GM12878 (cell line): Measurements from ENCODE around the gene RPL31. TPM values are rescaled to one million over a fixed set of nuclear protein-coding genes. Genes with fewer than 3 reads are reported as not detected.

Experiments
- ATAC-seq: fragments of 200-7000 bp; cut with Tn5 transposase; 3 replicates; pipeline ENCODE4 v1.9.1; 2020; ENCODE audit warnings: mild to moderate bottlenecking, moderate library complexity
- BruUV-seq: library from RNA; stranded (reverse); fragments of 400-500 nt; replicated peaks from 2 replicates; lab custom pipeline; 2021; lab: Mats Ljungman, UMichigan
- CTCF ChIA-PET: fragments of 300-600 bp; sonication (Branson Sonifier 250); formaldehyde crosslinking; extraction: SDS; loops from one replicate; lab custom pipeline; 2021; ENCODE audit warnings: inconsistent platforms; lab: Yijun Ruan, JAX
- POLR2A ChIA-PET: fragments of 350-600 bp; formaldehyde crosslinking; extraction: SDS; loops from one replicate; lab custom pipeline; 2021; ENCODE audit warnings: inconsistent platforms; lab: Charles Lee
- RAD21 ChIA-PET: fragments of 300-600 bp; sonication (Branson Sonifier 250); formaldehyde crosslinking; loops from one replicate; lab custom pipeline; 2023; ENCODE audit warnings: antibody characterized with exemption; ENCODE audit not compliant: unreplicated experiment; lab: Charles Lee
- SMC1A ChIA-PET: fragments of 300-600 bp; sonication (Branson Sonifier 250); formaldehyde crosslinking; loops from one replicate; lab custom pipeline; 2023; ENCODE audit not compliant: unreplicated experiment, uncharacterized antibody; lab: Charles Lee
- DNase-seq: peaks from one replicate; pipeline ENCODE4 v3.0.0-alpha.2; 2011; ENCODE audit warnings: low read depth, low spot score
- FAIRE-seq: peaks from 3 replicates; lab custom pipeline; 2011; peaks lifted over from hg19 to GRCh38; lab: Jason Lieb, UNC
- H2AFZ ChIP-seq: 2 replicates; pipeline ENCODE4 v1.6.0; 2011; ENCODE audit warnings: low read depth, low read length, control low read depth; ENCODE audit not compliant: control insufficient read depth
- H3K27ac ChIP-seq: 2 replicates; pipeline ENCODE4 v1.5.1; 2011; ENCODE audit warnings: control low read depth; ENCODE audit not compliant: control insufficient read depth, insufficient read depth
- H3K27me3 ChIP-seq, 2 experiments: replicated peaks in 1 of 2; 2 replicates each; pipeline versions ENCODE4 v1.6.0 to v1.6.1; 2011; ENCODE audit warnings: low read length in 1 of 2; ENCODE audit not compliant: control insufficient read depth in 2 of 2, insufficient read depth in 2 of 2
- H3K36me3 ChIP-seq, 2 experiments: 2 replicates each; pipeline ENCODE4 v1.5.1; 2011; ENCODE audit warnings: low read length in 1 of 2; ENCODE audit not compliant: control insufficient read depth in 2 of 2, insufficient read depth in 2 of 2
- H3K4me1 ChIP-seq: 2 replicates; pipeline ENCODE4 v1.6.1; 2011; ENCODE audit warnings: mild to moderate bottlenecking, low read length, moderate library complexity, mixed read lengths; ENCODE audit not compliant: control insufficient read depth, insufficient read depth
- H3K4me2 ChIP-seq: 2 replicates; pipeline ENCODE4 v1.6.0; 2011; ENCODE audit warnings: control low read depth; ENCODE audit not compliant: control insufficient read depth, insufficient read depth
- H3K4me3 ChIP-seq: fragments of 200-600 bp; sonication (generic); 2 replicates; pipeline ENCODE4 v1.5.1; 2016
- H3K79me2 ChIP-seq: 2 replicates; pipeline ENCODE4 v1.6.0; 2011; ENCODE audit warnings: low read length; ENCODE audit not compliant: control insufficient read depth, insufficient read depth
- H3K9ac ChIP-seq: 2 replicates; pipeline ENCODE4 v1.8.0; 2011; ENCODE audit warnings: low read length, control low read depth, mixed read lengths; ENCODE audit not compliant: control insufficient read depth, insufficient read depth
- H3K9me3 ChIP-seq: replicated peaks from 3 replicates; pipeline ENCODE4 v1.5.1; 2011; ENCODE audit warnings: mild to moderate bottlenecking, low read length; ENCODE audit not compliant: control insufficient read depth, insufficient read depth
- H4K20me1 ChIP-seq: 2 replicates; pipeline ENCODE4 v1.6.0; 2011; ENCODE audit not compliant: control insufficient read depth, insufficient read depth
- CREB1 ChIP-seq: IDR thresholded peaks from 2 replicates; pipeline ENCODE4 v1.6.1; 2012; ENCODE audit warnings: low read depth, mild to moderate bottlenecking, inconsistent platforms
- IKZF2 ChIP-seq, 2 experiments: fragments of 450-650 bp; IDR thresholded peaks; 2 replicates each; pipeline ENCODE4 v1.6.1; 2017; ENCODE audit warnings: mild to moderate bottlenecking in 2 of 2, moderate library complexity in 2 of 2
- NBN ChIP-seq: fragments of 450-650 bp; IDR thresholded peaks from 2 replicates; pipeline ENCODE4 v1.6.1; 2016
- NR2F1 ChIP-seq: fragments of 450-650 bp; conservative IDR thresholded peaks from 2 replicates; pipeline ENCODE4 v1.6.1; 2017; ENCODE audit warnings: mild to moderate bottlenecking
- RAD51 ChIP-seq: fragments of 450-650 bp; IDR thresholded peaks from 2 replicates; pipeline ENCODE4 v1.6.1; 2016; ENCODE audit warnings: moderate library complexity, mild to moderate bottlenecking, inconsistent platforms
- SREBF2 ChIP-seq: IDR thresholded peaks from 2 replicates; pipeline ENCODE4 v1.6.1; 2012; ENCODE audit warnings: mild to moderate bottlenecking, low read length
- TCF3 ChIP-seq: IDR thresholded peaks from 2 replicates; pipeline ENCODE4 v1.6.1; 2012; ENCODE audit warnings: low read depth, mild to moderate bottlenecking, low read length, borderline replicate concordance; ENCODE audit not compliant: insufficient read depth
- ZNF217 ChIP-seq: fragments of 450-650 bp; IDR thresholded peaks from 2 replicates; pipeline ENCODE4 v1.6.1; 2017; ENCODE audit warnings: antibody characterized with exemption, mild to moderate bottlenecking
- WGBS: methylation state at CpG from one replicate; pipeline ENCODE4 v1.1.6; 2016; ENCODE audit warnings: low lambda C conversion rate; ENCODE audit not compliant: insufficient replicate concordance, insufficient coverage; ENCODE audit errors: missing lambda C conversion rate; 5-methylcytosine and 5-hydroxymethylcytosine counted together
- in situ Hi-C: fragments of 300-500 bp; cut with MboI; formaldehyde crosslinking; loops from 9 replicates; pipeline ENCODE4 v1.14.3; 2018; ENCODE audit warnings: mixed read lengths
- intact Hi-C: fragments of 100-400 bp; cut with micrococcal nuclease; formaldehyde crosslinking; loops from one replicate; pipeline ENCODE4 v1.14.2; 2022; ENCODE audit not compliant: unreplicated experiment
- polyA plus RNA-seq, 11 experiments: library from polyadenylated mRNA; depleted of rRNA in 4 of 11; unstranded in 6 of 11; stranded (reverse) in 5 of 11; fragments of >200 nt; fragmentation: Nextera tagmentation in 4 of 11; fragmentation: Illumina TruSeq in 1 of 11; extraction: Ambion mirVana in 4 of 11; extraction: Trizol in 1 of 11; gene quantifications; 1 replicate in 1 of 11; 2 replicates in 10 of 11; pipeline versions ENCODE4 v1.2.1 to v1.2.3, GENCODE V29; 2011 to 2016; ENCODE audit warnings: inconsistent platforms in 2 of 11, missing spikeins in 2 of 11, low read depth in 1 of 11
- total RNA-seq, 4 experiments: library from RNA; depleted of rRNA in 3 of 4; stranded (reverse); fragments of >200 nt in 3 of 4; fragmentation: Illumina TruSeq in 1 of 4; extraction: Trizol in 1 of 4; gene quantifications; 2 replicates each; pipeline versions ENCODE4 v1.2.1 to v1.2.3, GENCODE V29; 2013 to 2021
- TF ChIP-seq, protein P1 (sequence below): fragments of 450-650 bp; formaldehyde crosslinking; IDR thresholded peaks from 2 replicates; pipeline ENCODE4 v1.4.0; 2022; ENCODE audit warnings: mild to moderate bottlenecking, moderate library complexity
- TF ChIP-seq, protein P2 (sequence below): IDR thresholded peaks from 2 replicates; pipeline ENCODE4 v1.6.1; 2011; ENCODE audit warnings: mild to moderate bottlenecking, low read depth, low read length, moderate library complexity; ENCODE audit not compliant: insufficient replicate concordance

The RPL31 gene
- total and polyA plus RNA-seq, 10 of the 15 experiments (the other 5 are each of a cell fraction or from before 2014, with no cell fraction given): 1,643 to 8,551 (median 2,208) TPM

GRCh38 chr2:100986157-100986556 lies 15.9 kb upstream of the RPL31 start:
- H3K27me3 ChIP-seq: no peaks in the 10 kb centered on the region; a peak in 1 of 4 replicates
- H3K9ac ChIP-seq: no peak overlapping the region
- no peak for DNase-seq
- no peak overlapping the region for H2AFZ ChIP-seq
- intact Hi-C loops: loop anchor here (5.0 kb wide), 1 partner anchor 724 kb away; no protein-coding TSS in a partner anchor
- CTCF ChIA-PET: interaction anchor here (0.7 to 6.5 kb wide), 6 partner anchors 9 to 724 kb away, joined by 3 to 73 read pairs (median 5); no protein-coding TSS in a partner anchor
- 35% methylated on average over 11 of the region's 11 CpGs for WGBS
- no peak for TF ChIP-seq NR2F1
- TF ChIP-seq IKZF2 (IDR thresholded peaks at IDR 0.05): no peak
- no peak for TF ChIP-seq ZNF217
- H3K4me3 ChIP-seq: no peak overlapping the region
- H3K4me1 ChIP-seq: no peaks in the 10 kb centered on the region
- RAD21 ChIA-PET: no interaction called here
- H3K4me2 ChIP-seq: no peak overlapping the region
- BruUV-seq: no TSS peak
- H3K27ac ChIP-seq: no peak overlapping the region
- SMC1A ChIA-PET: interaction anchor here (0.9 to 1.2 kb wide), 4 partner anchors 9 to 369 kb away, joined by 3 to 4 read pairs (median 4); no protein-coding TSS in a partner anchor
- in situ Hi-C loops: loop anchor here (10.0 kb wide), 3 partner anchors 251 to 721 kb away; no protein-coding TSS in a partner anchor
- POLR2A ChIA-PET: no interaction called here
- no peaks in the 10 kb centered on the region for H4K20me1 ChIP-seq
- no peak for ATAC-seq
- H3K79me2 ChIP-seq: no peaks in the 10 kb centered on the region
- no peak for FAIRE-seq
- H3K36me3 ChIP-seq: no peaks in the 10 kb centered on the region
- H3K9me3 ChIP-seq: no peaks in the 10 kb centered on the region

DNA sequence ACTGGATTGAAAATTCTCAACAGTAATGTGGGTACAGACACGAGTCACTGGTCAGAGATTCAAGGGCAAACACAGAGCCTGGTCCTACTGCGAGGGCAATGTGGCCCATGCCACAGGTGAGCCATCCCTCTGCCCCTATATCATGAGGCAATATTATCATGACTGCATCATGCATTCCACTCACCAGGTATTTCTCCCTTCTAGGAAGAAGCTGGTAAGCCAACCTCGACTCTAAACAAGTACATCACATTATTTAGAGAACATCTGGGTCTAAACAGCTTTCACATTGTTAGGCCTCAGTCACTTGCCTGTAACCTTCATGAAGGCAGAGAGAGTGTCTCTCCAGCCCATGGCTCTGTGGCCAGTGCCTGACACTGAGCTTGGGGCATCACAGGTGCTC lies 14.6 kb upstream of the RPL31 start:
- no TSS peak for BruUV-seq
- Histone ChIP-seq H3K79me2 (no peaks in the 10 kb centered on the region), H3K4me2 (no peak overlapping the region), H3K36me3 (no peaks in the 10 kb centered on the region), H3K9me3 (no peaks in the 10 kb centered on the region), H2AFZ (no peak overlapping the region), H3K27me3 (no peaks in the 10 kb centered on the region), H3K4me1 (no peaks in the 10 kb centered on the region), H3K4me3 (no peak overlapping the region), H3K27ac (no peak overlapping the region), H4K20me1 (no peaks in the 10 kb centered on the region), H3K9ac (no peak overlapping the region)
- ChIA-PET CTCF (interaction anchor here (1.1 to 6.5 kb wide), 4 partner anchors 10 to 725 kb away, joined by 3 to 73 read pairs (median 4); no protein-coding TSS in a partner anchor), POLR2A (no interaction called here), RAD21 (interaction anchor here (0.7 kb wide), 1 partner anchor 377 kb away, joined by 4 read pairs; no protein-coding TSS in a partner anchor), SMC1A (no interaction called here)
- ATAC-seq (no peak), DNase-seq (no peak), FAIRE-seq (no peak)
- 14% methylated on average over 3 of the region's 3 CpGs for WGBS
- intact Hi-C loops: loop anchor here (5.0 kb wide), 1 partner anchor 725 kb away; no protein-coding TSS in a partner anchor
- in situ Hi-C loops: loop anchor here (10.0 kb wide), 3 partner anchors 253 to 723 kb away; no protein-coding TSS in a partner anchor
- TF ChIP-seq, protein P1, sequence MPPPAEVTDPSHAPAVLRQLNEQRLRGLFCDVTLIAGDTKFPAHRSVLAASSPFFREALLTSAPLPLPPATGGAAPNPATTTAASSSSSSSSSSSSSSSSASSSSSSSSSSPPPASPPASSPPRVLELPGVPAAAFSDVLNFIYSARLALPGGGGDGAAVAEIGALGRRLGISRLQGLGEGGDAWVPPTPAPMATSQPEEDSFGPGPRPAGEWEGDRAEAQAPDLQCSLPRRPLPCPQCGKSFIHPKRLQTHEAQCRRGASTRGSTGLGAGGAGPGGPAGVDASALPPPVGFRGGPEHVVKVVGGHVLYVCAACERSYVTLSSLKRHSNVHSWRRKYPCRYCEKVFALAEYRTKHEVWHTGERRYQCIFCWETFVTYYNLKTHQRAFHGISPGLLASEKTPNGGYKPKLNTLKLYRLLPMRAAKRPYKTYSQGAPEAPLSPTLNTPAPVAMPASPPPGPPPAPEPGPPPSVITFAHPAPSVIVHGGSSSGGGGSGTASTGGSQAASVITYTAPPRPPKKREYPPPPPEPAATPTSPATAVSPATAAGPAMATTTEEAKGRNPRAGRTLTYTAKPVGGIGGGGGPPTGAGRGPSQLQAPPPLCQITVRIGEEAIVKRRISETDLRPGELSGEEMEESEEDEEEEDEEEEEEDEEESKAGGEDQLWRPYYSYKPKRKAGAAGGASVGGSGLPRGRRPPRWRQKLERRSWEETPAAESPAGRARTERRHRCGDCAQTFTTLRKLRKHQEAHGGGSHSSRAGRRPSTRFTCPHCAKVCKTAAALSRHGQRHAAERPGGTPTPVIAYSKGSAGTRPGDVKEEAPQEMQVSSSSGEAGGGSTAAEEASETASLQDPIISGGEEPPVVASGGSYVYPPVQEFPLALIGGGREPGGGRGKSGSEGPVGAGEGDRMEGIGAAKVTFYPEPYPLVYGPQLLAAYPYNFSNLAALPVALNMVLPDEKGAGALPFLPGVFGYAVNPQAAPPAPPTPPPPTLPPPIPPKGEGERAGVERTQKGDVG (CRISPR knock-in tag): no peak
- TF ChIP-seq RAD51 (no peak), SREBF2 (no peak), CREB1 (no peak), TCF3 (no peak), NBN (no peak)
- TF ChIP-seq, protein P2, sequence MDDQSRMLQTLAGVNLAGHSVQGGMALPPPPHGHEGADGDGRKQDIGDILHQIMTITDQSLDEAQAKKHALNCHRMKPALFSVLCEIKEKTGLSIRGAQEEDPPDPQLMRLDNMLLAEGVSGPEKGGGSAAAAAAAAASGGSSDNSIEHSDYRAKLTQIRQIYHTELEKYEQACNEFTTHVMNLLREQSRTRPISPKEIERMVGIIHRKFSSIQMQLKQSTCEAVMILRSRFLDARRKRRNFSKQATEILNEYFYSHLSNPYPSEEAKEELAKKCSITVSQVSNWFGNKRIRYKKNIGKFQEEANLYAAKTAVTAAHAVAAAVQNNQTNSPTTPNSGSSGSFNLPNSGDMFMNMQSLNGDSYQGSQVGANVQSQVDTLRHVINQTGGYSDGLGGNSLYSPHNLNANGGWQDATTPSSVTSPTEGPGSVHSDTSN: no peak
